A549 (cell line): ENCODE measurements around the gene LEKR1. TPM values are rescaled to one million over a fixed set of nuclear protein-coding genes. Genes with fewer than 3 reads are reported as not detected.

Experiments used
- ATAC-seq, 2 experiments: fragments of 200-7000 bp in 1 of 2; fragments of >200 bp in 1 of 2; cut with Nextera tagmentation in 1 of 2; cut with Tn5 transposase in 1 of 2; 3 replicates each; pipeline versions ENCODE4 v1.8.0 to v1.9.1; 2018 to 2020; ENCODE audit warnings: mild to moderate bottlenecking in 1 of 2, moderate library complexity in 1 of 2
- CTCF ChIA-PET: fragments of 300-600 bp; sonication (Branson Sonifier 250); formaldehyde crosslinking; extraction: SDS; loops from one replicate; lab custom pipeline; 2021; ENCODE audit warnings: antibody characterized with exemption, inconsistent platforms; lab: Yijun Ruan, JAX
- POLR2A ChIA-PET: fragments of 350-600 bp; formaldehyde crosslinking; extraction: SDS; loops from one replicate; lab custom pipeline; 2021; ENCODE audit warnings: antibody characterized with exemption, inconsistent platforms; lab: Yijun Ruan, JAX
- DNase-seq, 2 experiments: peaks; one replicate each; pipeline versions ENCODE4 v3.0.0 to v3.0.0-alpha.2; 2011 to 2016; ENCODE audit warnings: low read depth in 1 of 2, low spot score in 1 of 2
- FAIRE-seq: peaks from 2 replicates; lab custom pipeline; 2011; peaks lifted over from hg19 to GRCh38; lab: Jason Lieb, UNC
- H3K27ac ChIP-seq, 2 experiments: fragments of >200 bp; sonication (Bioruptor Twin); formaldehyde crosslinking; 3 replicates each; pipeline ENCODE4 v1.5.1; 2016 to 2017
- H3K4me1 ChIP-seq: fragments of >200 bp; sonication (Bioruptor Twin); formaldehyde crosslinking; 3 replicates; pipeline ENCODE4 v1.6.1; 2016
- H3K4me2 ChIP-seq: fragments of >200 bp; sonication (Bioruptor Twin); formaldehyde crosslinking; 3 replicates; pipeline ENCODE4 v1.6.1; 2016
- H3K4me3 ChIP-seq: fragments of >200 bp; sonication (Bioruptor Twin); formaldehyde crosslinking; 3 replicates; pipeline ENCODE4 v1.5.1; 2016
- H3K9me3 ChIP-seq: fragments of >200 bp; sonication (Bioruptor Twin); formaldehyde crosslinking; 3 replicates; pipeline ENCODE4 v1.6.1; 2016
- CEBPB ChIP-seq, 2 experiments: fragments of >200 bp in 1 of 2; sonication (Bioruptor Twin) in 1 of 2; formaldehyde crosslinking in 1 of 2; IDR thresholded peaks; 2 replicates each; pipeline ENCODE4 v1.6.1; 2012 to 2016
- CHD4 ChIP-seq: fragments of 200-600 bp; sonication (generic); IDR thresholded peaks from 2 replicates; pipeline ENCODE4 v1.6.1; 2016; ENCODE audit warnings: antibody characterized with exemption, mild to moderate bottlenecking, borderline replicate concordance
- EHF ChIP-seq: fragments of 250-450 bp; sonication (Bioruptor Pico); IDR thresholded peaks from 2 replicates; pipeline ENCODE4 v1.5.0; 2020; ENCODE audit warnings: mild to moderate bottlenecking
- EHMT2 ChIP-seq: fragments of 200-600 bp; sonication (generic); IDR thresholded peaks from 2 replicates; pipeline ENCODE4 v1.6.1; 2016; ENCODE audit warnings: antibody characterized with exemption, low read depth, mild to moderate bottlenecking, moderate library complexity
- FOSB ChIP-seq: fragments of 250-450 bp; sonication (Bioruptor Pico); IDR thresholded peaks from 2 replicates; pipeline ENCODE4 v1.5.0; 2020; ENCODE audit warnings: mild to moderate bottlenecking, moderate library complexity
- FOSL2 ChIP-seq, 2 experiments: fragments of 450-650 bp in 1 of 2; fragments of >200 bp in 1 of 2; sonication (Bioruptor Twin) in 1 of 2; formaldehyde crosslinking; IDR thresholded peaks; 2 replicates each; pipeline versions ENCODE4 v1.5.0 to v1.6.1; 2016 to 2020; ENCODE audit warnings: mild to moderate bottlenecking in 1 of 2, moderate library complexity in 1 of 2
- GATA3 ChIP-seq: IDR thresholded peaks from 2 replicates; pipeline ENCODE4 v1.6.1; 2012; ENCODE audit warnings: borderline replicate concordance
- HEYL ChIP-seq: fragments of 250-450 bp; sonication (Bioruptor Pico); IDR thresholded peaks from 2 replicates; pipeline ENCODE4 v1.8.0; 2021; ENCODE audit warnings: mild to moderate bottlenecking, moderate library complexity
- HOXB13 ChIP-seq: fragments of 250-450 bp; sonication (Bioruptor Pico); IDR thresholded peaks from 2 replicates; pipeline ENCODE4 v1.5.0; 2020; ENCODE audit warnings: low read depth, mild to moderate bottlenecking, moderate library complexity
- KDM5A ChIP-seq: fragments of 200-600 bp; sonication (generic); IDR thresholded peaks from 2 replicates; pipeline ENCODE4 v1.6.1; 2016; ENCODE audit warnings: antibody characterized with exemption, mild to moderate bottlenecking
- MAZ ChIP-seq: fragments of 150-350 bp; IDR thresholded peaks from 2 replicates; pipeline ENCODE4 v1.6.1; 2014; ENCODE audit warnings: antibody characterized with exemption, low read depth, low read length, borderline replicate concordance
- NPAS2 ChIP-seq: fragments of 250-450 bp; sonication (Bioruptor Pico); IDR thresholded peaks from 2 replicates; pipeline ENCODE4 v1.8.0; 2022; ENCODE audit warnings: mild to moderate bottlenecking, moderate library complexity, borderline replicate concordance
- PHF8 ChIP-seq: fragments of 200-600 bp; sonication (generic); IDR thresholded peaks from 2 replicates; pipeline ENCODE4 v1.6.1; 2016; ENCODE audit warnings: low read depth, mild to moderate bottlenecking, antibody characterized with exemption, moderate library complexity, borderline replicate concordance
- POLR2A ChIP-seq: IDR thresholded peaks from 2 replicates; pipeline ENCODE4 v1.6.1; 2012; ENCODE audit warnings: mild to moderate bottlenecking, low read length
- RFX5 ChIP-seq: fragments of 450-650 bp; IDR thresholded peaks from 2 replicates; pipeline ENCODE4 v1.7.1; 2014; ENCODE audit warnings: antibody characterized with exemption, mild to moderate bottlenecking, moderate library complexity
- RNF2 ChIP-seq: fragments of 200-600 bp; sonication (generic); IDR thresholded peaks from 2 replicates; pipeline ENCODE4 v1.6.1; 2016; ENCODE audit warnings: low read depth, mild to moderate bottlenecking, antibody characterized with exemption, moderate library complexity, borderline replicate concordance
- TP53 ChIP-seq: fragments of 250-450 bp; sonication (Bioruptor Pico); IDR thresholded peaks from 2 replicates; pipeline ENCODE4 v1.5.0; 2021; ENCODE audit warnings: mild to moderate bottlenecking, moderate library complexity
- WGBS: methylation state at CpG from one replicate; pipeline ENCODE4 v1.1.6; 2017; ENCODE audit errors: missing lambda C conversion rate; 5-methylcytosine and 5-hydroxymethylcytosine counted together
- polyA plus RNA-seq, 4 experiments: library from polyadenylated mRNA; depleted of rRNA in 3 of 4; stranded (reverse); fragments of >200 nt; fragmentation: RNase III in 1 of 4; extraction: RNeasy Plus Mini Kit Qiagen cat#74134 plus additional on column Dnase treatment in 1 of 4; gene quantifications; 2 replicates in 3 of 4; 3 replicates in 1 of 4; pipeline ENCODE4 v1.2.3, GENCODE V29; 2011 to 2017
- TF ChIP-seq, protein P1 (sequence below): IDR thresholded peaks from 2 replicates; pipeline ENCODE4 v1.6.1; 2012
- TF ChIP-seq, protein P2 (sequence below): fragments of 250-450 bp; sonication (Bioruptor Pico); IDR thresholded peaks from 2 replicates; pipeline ENCODE4 v1.5.0; 2020; ENCODE audit warnings: low read depth, mild to moderate bottlenecking, moderate library complexity
- TF ChIP-seq, protein P3 (sequence below): IDR thresholded peaks from 2 replicates; pipeline ENCODE4 v1.6.1; 2012
- TF ChIP-seq, protein P4 (sequence below): fragments of 250-450 bp; sonication (Bioruptor Pico); IDR thresholded peaks from 2 replicates; pipeline ENCODE4 v1.5.0; 2021; ENCODE audit warnings: mild to moderate bottlenecking, moderate library complexity, borderline replicate concordance
- TF ChIP-seq, protein P5 (sequence below): fragments of 450-650 bp; IDR thresholded peaks from 2 replicates; pipeline ENCODE4 v1.6.1; 2014; ENCODE audit warnings: antibody characterized with exemption

Gene LEKR1
- polyA plus RNA-seq, 2 of the 4 experiments (the other 2 are of a cell fraction) = 1.3 to 1.4 TPM

DNA sequence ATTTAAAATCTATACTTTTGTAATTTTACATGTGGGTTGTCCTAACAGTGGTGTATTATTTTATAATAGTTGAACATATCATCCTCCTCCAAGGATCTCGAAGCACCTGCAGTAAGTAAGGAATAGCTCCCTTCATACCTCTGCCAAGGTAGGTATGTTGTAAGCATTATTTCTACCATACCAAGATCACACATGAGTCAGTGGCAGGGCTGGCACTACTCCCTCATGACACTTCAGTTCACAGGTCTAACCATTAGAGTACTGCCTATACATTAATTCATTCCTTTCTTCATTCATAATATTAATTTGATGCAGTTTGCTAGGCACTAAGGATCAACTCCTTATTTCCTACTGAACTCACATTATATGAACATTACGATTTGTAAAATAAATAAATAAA lies 11.9 kb upstream of the LEKR1 start:
- POLR2A ChIA-PET = no interaction called here
- Histone ChIP-seq H3K4me1 (peaks cover 64% of the 10 kb centered on the region), H3K9me3 (no peaks in the 10 kb centered on the region), H3K4me3 (no peak overlapping the region), H3K27ac (peak overlapping the region; percentile 31 to 52; a peak in 5 of 6 replicates), H3K4me2 (0 out of 3 replicates have a peak overlapping the region, but pooled peaks have one; percentile 5)
- CTCF ChIA-PET = no interaction called here
- ATAC-seq (no peak), FAIRE-seq (no peak), DNase-seq (no peak)
- TF ChIP-seq FOSL2 (IDR thresholded peaks at IDR 0.05) (no peak), FOSL2 (CRISPR knock-in tag; IDR thresholded peaks at IDR 0.05) (0 out of 2 replicates have a peak, but pooled peaks have one; percentile 3), RFX5 (no peak)
- 89% methylated on average over 2 of the region's 2 CpGs for WGBS

DNA sequence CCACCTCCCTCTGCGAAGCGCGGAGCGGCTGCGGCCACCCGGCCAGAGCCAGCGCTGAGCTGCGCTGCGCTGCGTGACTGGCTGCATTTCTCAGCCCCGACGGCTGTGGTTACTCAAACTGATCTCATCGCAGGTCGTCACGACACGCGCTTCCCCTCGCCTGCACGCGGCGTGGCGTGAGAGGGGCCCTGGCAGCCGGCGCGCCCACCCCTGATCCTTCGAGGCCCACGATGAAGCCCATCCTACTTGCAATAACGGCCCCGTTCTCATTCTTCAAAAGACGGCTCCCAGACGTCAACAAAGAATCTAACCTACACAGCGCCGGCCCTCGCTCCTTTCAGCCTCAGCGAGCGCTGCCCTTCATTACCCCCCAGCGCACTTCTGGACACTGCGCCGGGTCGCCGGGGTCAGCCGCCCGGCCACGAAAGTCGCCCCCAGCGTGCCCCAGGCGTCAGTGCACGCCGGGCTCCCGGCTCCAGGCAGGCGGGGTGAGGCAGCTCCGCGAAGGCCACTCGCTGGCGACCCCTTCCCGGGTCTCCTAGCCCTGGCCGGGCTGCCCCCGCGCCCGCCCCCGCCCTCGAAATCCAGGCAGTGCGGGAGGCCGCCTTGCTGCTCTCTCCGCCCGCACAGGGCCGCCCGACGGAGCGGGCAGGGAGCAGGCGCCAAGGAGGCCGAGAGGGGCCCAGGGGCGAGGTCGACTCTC lies 9.9 kb upstream of the LEKR1 start:
- DNase-seq = peak in 1 of 2 experiments; percentile 50
- H3K4me1 ChIP-seq = peaks cover 73% of the 10 kb centered on the region

More for the DNA sequence above, 9.9 kb upstream of the LEKR1 start:
- H3K4me2 ChIP-seq = peak overlapping the region; percentile 82
- WGBS = 57% methylated on average over 46 of the region's 74 CpGs
- ATAC-seq = peak; percentile 44 to 49
- CTCF ChIA-PET = interaction anchor here (0.7 kb wide), 1 partner anchor 20 kb away, joined by 3 read pairs; no protein-coding TSS in a partner anchor
- no peak for FAIRE-seq
- no peak for TF ChIP-seq RNF2
- no peak for TF ChIP-seq PHF8
- TF ChIP-seq POLR2A = peak; percentile 17; the same call in 1 of the 2 replicates
- TF ChIP-seq, protein P1, sequence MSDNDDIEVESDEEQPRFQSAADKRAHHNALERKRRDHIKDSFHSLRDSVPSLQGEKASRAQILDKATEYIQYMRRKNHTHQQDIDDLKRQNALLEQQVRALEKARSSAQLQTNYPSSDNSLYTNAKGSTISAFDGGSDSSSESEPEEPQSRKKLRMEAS = peak; percentile 62; the same call in 1 of the 2 replicates
- peak; percentile 46; the same call in 1 of the 2 replicates for TF ChIP-seq FOSB
- TF ChIP-seq, protein P2, sequence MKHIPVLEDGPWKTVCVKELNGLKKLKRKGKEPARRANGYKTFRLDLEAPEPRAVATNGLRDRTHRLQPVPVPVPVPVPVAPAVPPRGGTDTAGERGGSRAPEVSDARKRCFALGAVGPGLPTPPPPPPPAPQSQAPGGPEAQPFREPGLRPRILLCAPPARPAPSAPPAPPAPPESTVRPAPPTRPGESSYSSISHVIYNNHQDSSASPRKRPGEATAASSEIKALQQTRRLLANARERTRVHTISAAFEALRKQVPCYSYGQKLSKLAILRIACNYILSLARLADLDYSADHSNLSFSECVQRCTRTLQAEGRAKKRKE (CRISPR knock-in tag) = peak; percentile 81; the same call in 1 of the 2 replicates
- TF ChIP-seq EHF (CRISPR knock-in tag) = peak; percentile 75; the same call in 1 of the 2 replicates
- TF ChIP-seq EHMT2 = no peak
- no peak for TF ChIP-seq MAZ
- TF ChIP-seq NPAS2 = no peak
- TF ChIP-seq TP53 (CRISPR knock-in tag) = peak; percentile 69; the same call in 1 of the 2 replicates
- peak; percentile 84; the same call in 1 of the 2 replicates for TF ChIP-seq HEYL
- TF ChIP-seq KDM5A = no peak
- TF ChIP-seq, protein P3, sequence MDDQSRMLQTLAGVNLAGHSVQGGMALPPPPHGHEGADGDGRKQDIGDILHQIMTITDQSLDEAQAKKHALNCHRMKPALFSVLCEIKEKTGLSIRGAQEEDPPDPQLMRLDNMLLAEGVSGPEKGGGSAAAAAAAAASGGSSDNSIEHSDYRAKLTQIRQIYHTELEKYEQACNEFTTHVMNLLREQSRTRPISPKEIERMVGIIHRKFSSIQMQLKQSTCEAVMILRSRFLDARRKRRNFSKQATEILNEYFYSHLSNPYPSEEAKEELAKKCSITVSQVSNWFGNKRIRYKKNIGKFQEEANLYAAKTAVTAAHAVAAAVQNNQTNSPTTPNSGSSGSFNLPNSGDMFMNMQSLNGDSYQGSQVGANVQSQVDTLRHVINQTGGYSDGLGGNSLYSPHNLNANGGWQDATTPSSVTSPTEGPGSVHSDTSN = 0 out of 2 replicates have a peak, but pooled peaks have one; percentile 0
- TF ChIP-seq, protein P4, sequence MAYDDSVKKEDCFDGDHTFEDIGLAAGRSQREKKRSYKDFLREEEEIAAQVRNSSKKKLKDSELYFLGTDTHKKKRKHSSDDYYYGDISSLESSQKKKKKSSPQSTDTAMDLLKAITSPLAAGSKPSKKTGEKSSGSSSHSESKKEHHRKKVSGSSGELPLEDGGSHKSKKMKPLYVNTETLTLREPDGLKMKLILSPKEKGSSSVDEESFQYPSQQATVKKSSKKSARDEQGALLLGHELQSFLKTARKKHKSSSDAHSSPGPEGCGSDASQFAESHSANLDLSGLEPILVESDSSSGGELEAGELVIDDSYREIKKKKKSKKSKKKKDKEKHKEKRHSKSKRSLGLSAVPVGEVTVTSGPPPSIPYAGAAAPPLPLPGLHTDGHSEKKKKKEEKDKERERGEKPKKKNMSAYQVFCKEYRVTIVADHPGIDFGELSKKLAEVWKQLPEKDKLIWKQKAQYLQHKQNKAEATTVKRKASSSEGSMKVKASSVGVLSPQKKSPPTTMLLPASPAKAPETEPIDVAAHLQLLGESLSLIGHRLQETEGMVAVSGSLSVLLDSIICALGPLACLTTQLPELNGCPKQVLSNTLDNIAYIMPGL (CRISPR knock-in tag) = peak; percentile 68; the same call in 1 of the 2 replicates
- TF ChIP-seq, protein P5, sequence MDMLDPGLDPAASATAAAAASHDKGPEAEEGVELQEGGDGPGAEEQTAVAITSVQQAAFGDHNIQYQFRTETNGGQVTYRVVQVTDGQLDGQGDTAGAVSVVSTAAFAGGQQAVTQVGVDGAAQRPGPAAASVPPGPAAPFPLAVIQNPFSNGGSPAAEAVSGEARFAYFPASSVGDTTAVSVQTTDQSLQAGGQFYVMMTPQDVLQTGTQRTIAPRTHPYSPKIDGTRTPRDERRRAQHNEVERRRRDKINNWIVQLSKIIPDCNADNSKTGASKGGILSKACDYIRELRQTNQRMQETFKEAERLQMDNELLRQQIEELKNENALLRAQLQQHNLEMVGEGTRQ = no peak
- TF ChIP-seq GATA3 = peak; percentile 6; the same call in 1 of the 2 replicates
- peak; percentile 26; the same call in 1 of the 2 replicates for TF ChIP-seq CHD4
- no peak for TF ChIP-seq CEBPB (IDR thresholded peaks at IDR 0.05)
- peak; percentile 40; the same call in 1 of the 2 replicates for TF ChIP-seq HOXB13
- H3K4me3 ChIP-seq = peak overlapping the region; percentile 62
- no peaks in the 10 kb centered on the region for H3K9me3 ChIP-seq
- POLR2A ChIA-PET = interaction anchor here (0.6 to 2.5 kb wide), 3 partner anchors 41 to 141 kb away, joined by 3 to 15 read pairs (median 3); partner anchors contain the start of gene TIPARP
- peak overlapping the region; percentile 91 to 92 for H3K27ac ChIP-seq
